Mammary epithelial cell (primary cell): Measurements from ENCODE around the gene AIFM1.

ENCODE experiments used
- EZH2 ChIP-seq: IDR thresholded peaks from 2 replicates; pipeline ENCODE4 v1.6.1; 2012; ENCODE audit warnings: low read length, inconsistent platforms, borderline replicate concordance
- TF ChIP-seq, protein P1 (sequence below), 2 donors: IDR thresholded peaks in 1 of 2; conservative IDR thresholded peaks in 1 of 2; 2 replicates each; pipeline ENCODE4 v1.5.1; 2011 to 2012; ENCODE audit warnings: inconsistent platforms in 2 of 2, low read length in 2 of 2, mild to moderate bottlenecking in 2 of 2, control low read depth in 1 of 2, low read depth in 1 of 2; ENCODE audit not compliant: insufficient read depth in 1 of 2; ENCODE audit errors: extremely low read depth in 1 of 2

GRCh38 chrX:130186651-130187050, 21.0 kb upstream of the AIFM1 start:
- TF ChIP-seq, protein P1, sequence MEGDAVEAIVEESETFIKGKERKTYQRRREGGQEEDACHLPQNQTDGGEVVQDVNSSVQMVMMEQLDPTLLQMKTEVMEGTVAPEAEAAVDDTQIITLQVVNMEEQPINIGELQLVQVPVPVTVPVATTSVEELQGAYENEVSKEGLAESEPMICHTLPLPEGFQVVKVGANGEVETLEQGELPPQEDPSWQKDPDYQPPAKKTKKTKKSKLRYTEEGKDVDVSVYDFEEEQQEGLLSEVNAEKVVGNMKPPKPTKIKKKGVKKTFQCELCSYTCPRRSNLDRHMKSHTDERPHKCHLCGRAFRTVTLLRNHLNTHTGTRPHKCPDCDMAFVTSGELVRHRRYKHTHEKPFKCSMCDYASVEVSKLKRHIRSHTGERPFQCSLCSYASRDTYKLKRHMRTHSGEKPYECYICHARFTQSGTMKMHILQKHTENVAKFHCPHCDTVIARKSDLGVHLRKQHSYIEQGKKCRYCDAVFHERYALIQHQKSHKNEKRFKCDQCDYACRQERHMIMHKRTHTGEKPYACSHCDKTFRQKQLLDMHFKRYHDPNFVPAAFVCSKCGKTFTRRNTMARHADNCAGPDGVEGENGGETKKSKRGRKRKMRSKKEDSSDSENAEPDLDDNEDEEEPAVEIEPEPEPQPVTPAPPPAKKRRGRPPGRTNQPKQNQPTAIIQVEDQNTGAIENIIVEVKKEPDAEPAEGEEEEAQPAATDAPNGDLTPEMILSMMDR (conservative IDR thresholded peaks at IDR 0.05 in 1 of 2, IDR thresholded peaks at IDR 0.05 in 1 of 2; ENCODE audit: extremely low read depth in 1 of 2, insufficient read depth in 1 of 2, low read depth in 1 of 2, low read length in 2 of 2), result no peak
- no peak for TF ChIP-seq EZH2
